ENCODE results near the gene PI4K2B. TPM values are rescaled to one million over a fixed set of nuclear protein-coding genes. Genes with fewer than 3 reads are reported as not detected.
"Not testable (repeated sequence)": the region's sequence is repeated elsewhere in the genome, so short reads cannot be mapped to it uniquely, and the experiment has no call there.

Gene PI4K2B
- total and polyA plus RNA-seq, 2 of the 8 experiments (the other 6 are each of a cell fraction or from before 2014, with no cell fraction given): 3.0 to 16.2 TPM

GRCh38 chr4:25236030-25236429 lies 2.2 kb downstream of the PI4K2B start:
- H3K9ac ChIP-seq (replicated peaks in 1 of 4; ENCODE audit: extremely low read depth in 1 of 4, low read depth in 3 of 4, low read length in 3 of 4); H4K91ac ChIP-seq (replicated peaks; ENCODE audit: insufficient read length, low read length); H3K23ac ChIP-seq (ENCODE audit: insufficient read length); H3K14ac ChIP-seq (ENCODE audit: insufficient read length); H2BK20ac ChIP-seq (ENCODE audit: low read length); H3K27ac ChIP-seq (ENCODE audit: low read depth, low read length); H3K4ac ChIP-seq (replicated peaks; ENCODE audit: insufficient read length, low read depth, low read length); DNase-seq (ENCODE audit: low read depth in 1 of 2, low spot score in 2 of 2); H4K20me1 ChIP-seq (replicated peaks in 1 of 2; ENCODE audit: control insufficient read depth in 1 of 2, insufficient read depth in 2 of 2, low read length in 2 of 2); H2AFZ ChIP-seq (ENCODE audit: low read length); H3K4me3 ChIP-seq (ENCODE audit: extremely low read depth in 1 of 4, insufficient read depth in 2 of 4, low read depth in 3 of 4, low read length in 4 of 4); H3K27me3 ChIP-seq (replicated peaks in 1 of 4; ENCODE audit: control insufficient read depth in 3 of 4, extremely low read depth in 1 of 4, insufficient read depth in 3 of 4, low read length in 3 of 4); H3K36me3 ChIP-seq (ENCODE audit: control insufficient read depth in 2 of 4, insufficient read depth in 4 of 4, low read length in 3 of 4); H3K18ac ChIP-seq (ENCODE audit: extremely low read depth, low read length); H2BK15ac ChIP-seq (ENCODE audit: low read length); H2BK12ac ChIP-seq (ENCODE audit: low read depth, low read length); H3K4me1 ChIP-seq (replicated peaks in 1 of 4; ENCODE audit: control insufficient read depth in 3 of 4, insufficient read depth in 4 of 4, low read length in 3 of 4); H4K8ac ChIP-seq (ENCODE audit: extremely low read depth, insufficient read depth, low read length); H2AK5ac ChIP-seq (ENCODE audit: low read depth, low read length); FAIRE-seq; H3K79me1 ChIP-seq (ENCODE audit: low read depth, low read length); H4K5ac ChIP-seq (ENCODE audit: insufficient read length, low read depth, low read length); H3K4me2 ChIP-seq (ENCODE audit: insufficient read depth in 1 of 2, low read depth in 2 of 2, low read length in 2 of 2); H2BK120ac ChIP-seq (replicated peaks; ENCODE audit: low read depth, low read length); H3K56ac ChIP-seq (replicated peaks; ENCODE audit: insufficient read length, low read depth, low read length); H2BK5ac ChIP-seq (ENCODE audit: low read depth, low read length): not testable (repeated sequence)
- Histone ChIP-seq H3K23me2 (ENCODE audit: low read depth, low read length) (peaks cover 10% of the 10 kb centered on the region; the same call in 1 of the 2 replicates), H3K9me3 (ENCODE audit: insufficient read depth in 2 of 2, low read depth in 1 of 2, low read length in 1 of 2) (peaks cover 8 to 13% of the 10 kb centered on the region in 2 experiments; a peak in 3 of 4 replicates), H3K79me2 (ENCODE audit: control insufficient read depth in 1 of 2, insufficient read depth in 2 of 2, low read length in 2 of 2) (peaks cover 0 to 35% of the 10 kb centered on the region in 2 experiments; a peak in 3 of 4 replicates)
- CTCF ChIA-PET (ENCODE audit: partially characterized antibody): interaction anchor here (1.1 to 2.3 kb wide), 6 partner anchors 11 to 131 kb away, joined by 3 to 8 read pairs (median 4); partner anchors contain the start of gene ZCCHC4
- WGBS, 2 experiments (ENCODE audit: extremely low coverage in 1 of 2, insufficient coverage in 1 of 2, insufficient read length in 1 of 2, insufficient replicate concordance in 2 of 2, low coverage in 1 of 2, low lambda C conversion rate in 2 of 2, missing lambda C conversion rate in 1 of 2): 92% methylated on average over 2 of the region's 2 CpGs; no CpG with 5 or more reads in 1 of the 2 experiments
- POLR2A ChIA-PET (ENCODE audit: partially characterized antibody): interaction anchor here (0.9 kb wide), 1 partner anchor 26 kb away, joined by 3 read pairs; no protein-coding TSS in a partner anchor

All from H1 (cell line).